ENCODE data around the gene ADCY10. TPM values are rescaled to one million over a fixed set of nuclear protein-coding genes. Genes with fewer than 3 reads are reported as not detected.

ADCY10 gene
- total RNA-seq, 4 donors from 2014 or later: not detected

DNA sequence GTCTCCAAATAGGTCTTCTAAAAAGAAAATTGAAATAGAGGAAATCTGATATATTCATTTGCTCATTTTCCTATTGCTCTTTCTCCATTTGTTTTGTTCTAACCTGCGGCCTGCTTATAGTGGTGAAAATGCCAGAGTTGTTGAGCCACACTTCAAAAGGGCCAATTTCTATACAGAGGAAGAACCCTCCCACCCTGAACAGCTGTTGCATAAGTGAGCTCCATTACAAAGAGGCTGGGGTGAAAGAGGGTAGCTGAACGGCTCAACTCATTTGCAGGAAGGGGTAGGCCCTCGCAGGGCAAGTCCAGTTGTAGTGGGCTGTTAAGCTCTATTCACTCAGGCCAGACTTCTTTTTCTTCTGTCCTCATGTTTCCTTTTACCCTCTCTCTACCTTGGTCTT is 8.8 kb downstream of the ADCY10 start:
- H3K27me3 ChIP-seq: no peaks in the 10 kb centered on the region
- no peak for DNase-seq
- H3K4me1 ChIP-seq: peaks cover 0 to 2% (median 0%) of the 10 kb centered on the region in 3 donors
- intact Hi-C loops (cut with DNase I): no loop called here
- TF ChIP-seq, protein P1, sequence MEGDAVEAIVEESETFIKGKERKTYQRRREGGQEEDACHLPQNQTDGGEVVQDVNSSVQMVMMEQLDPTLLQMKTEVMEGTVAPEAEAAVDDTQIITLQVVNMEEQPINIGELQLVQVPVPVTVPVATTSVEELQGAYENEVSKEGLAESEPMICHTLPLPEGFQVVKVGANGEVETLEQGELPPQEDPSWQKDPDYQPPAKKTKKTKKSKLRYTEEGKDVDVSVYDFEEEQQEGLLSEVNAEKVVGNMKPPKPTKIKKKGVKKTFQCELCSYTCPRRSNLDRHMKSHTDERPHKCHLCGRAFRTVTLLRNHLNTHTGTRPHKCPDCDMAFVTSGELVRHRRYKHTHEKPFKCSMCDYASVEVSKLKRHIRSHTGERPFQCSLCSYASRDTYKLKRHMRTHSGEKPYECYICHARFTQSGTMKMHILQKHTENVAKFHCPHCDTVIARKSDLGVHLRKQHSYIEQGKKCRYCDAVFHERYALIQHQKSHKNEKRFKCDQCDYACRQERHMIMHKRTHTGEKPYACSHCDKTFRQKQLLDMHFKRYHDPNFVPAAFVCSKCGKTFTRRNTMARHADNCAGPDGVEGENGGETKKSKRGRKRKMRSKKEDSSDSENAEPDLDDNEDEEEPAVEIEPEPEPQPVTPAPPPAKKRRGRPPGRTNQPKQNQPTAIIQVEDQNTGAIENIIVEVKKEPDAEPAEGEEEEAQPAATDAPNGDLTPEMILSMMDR (IDR thresholded peaks at IDR 0.05): no peak
- no peak for TF ChIP-seq POLR2A (IDR thresholded peaks at IDR 0.05)
- H3K36me3 ChIP-seq: no peaks in the 10 kb centered on the region
- WGBS, 2 donors: 53 to 62% methylated on average over 3 of the region's 3 CpGs
- H3K4me3 ChIP-seq: no peak overlapping the region
- no peak overlapping the region for H3K27ac ChIP-seq
- peaks cover 0 to 7% (median 0%) of the 10 kb centered on the region in 3 donors for H3K9me3 ChIP-seq

- Histone ChIP-seq H3K36me3 (no peaks in the 10 kb centered on the region), H3K4me1 (peaks cover 0 to under 1% (median 0%) of the 10 kb centered on the region in 3 donors), H3K27me3 (no peaks in the 10 kb centered on the region), H3K27ac (no peak overlapping the region), H3K4me3 (no peak overlapping the region), H3K9me3 (peaks cover 0 to 4% (median 0%) of the 10 kb centered on the region in 3 donors)
- TF ChIP-seq, protein P1 (IDR thresholded peaks at IDR 0.05): no peak
- TF ChIP-seq POLR2A (IDR thresholded peaks at IDR 0.05): no peak
- DNase-seq: no peak
- 40 to 78% methylated on average over 2 to 4 of the region's 4 CpGs for WGBS, 2 donors
- intact Hi-C loops (cut with DNase I): no loop called here
These were observed 9.2 kb downstream of the ADCY10 start for GRCh38 chr1:167904652-167905130.

DNA sequence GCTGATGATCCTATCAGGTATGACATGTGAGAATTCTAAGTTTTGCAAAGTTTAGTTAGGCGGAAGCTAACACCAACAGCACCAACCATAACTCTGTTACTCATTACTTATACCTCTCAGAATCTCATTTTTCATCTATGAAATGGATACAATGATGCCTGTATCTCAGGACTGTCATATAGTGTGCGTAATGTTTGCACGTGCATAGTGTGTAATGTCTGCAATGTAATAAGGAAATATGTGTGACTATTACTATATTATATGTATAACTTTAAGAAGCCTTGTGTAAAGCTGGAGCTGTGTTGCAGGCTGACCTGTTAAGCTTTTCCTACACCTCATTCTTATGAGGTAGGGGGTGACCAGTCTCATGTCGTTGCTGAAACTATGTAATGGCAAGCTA is 13.0 kb downstream of the ADCY10 start:
- no peak overlapping the region for H3K27ac ChIP-seq
- intact Hi-C loops (cut with DNase I): no loop called here

DNA sequence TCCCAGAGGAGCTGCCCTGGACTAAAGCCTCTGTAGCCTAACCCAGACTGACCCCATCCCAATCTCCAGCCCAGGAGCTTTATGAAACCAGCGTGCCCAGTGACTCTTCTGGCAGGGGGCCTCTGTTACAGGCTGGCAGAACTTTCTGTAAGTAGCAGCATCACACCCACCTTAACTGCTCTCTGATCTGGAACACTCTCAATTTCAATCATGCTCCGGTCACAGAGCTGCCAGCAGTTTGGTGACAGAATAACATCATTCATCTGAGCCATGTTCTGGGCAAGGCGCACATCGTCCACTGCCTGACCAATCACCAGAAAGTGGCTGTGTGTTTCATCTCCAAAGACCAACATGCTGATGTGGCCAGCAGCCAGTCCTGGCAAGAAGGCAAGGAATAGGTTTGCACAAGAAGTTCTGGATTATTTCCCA is 14.7 kb downstream of the ADCY10 start:
- Histone ChIP-seq H3K9me3 (no peaks in the 10 kb centered on the region), H3K4me1 (peaks cover 0 to 9% (median 0%) of the 10 kb centered on the region in 3 donors), H3K4me3 (no peak overlapping the region), H3K27ac (no peak overlapping the region), H3K36me3 (no peaks in the 10 kb centered on the region), H3K27me3 (no peaks in the 10 kb centered on the region)
- TF ChIP-seq POLR2A (IDR thresholded peaks at IDR 0.05): no peak
- intact Hi-C loops (cut with DNase I): no loop called here
- no peak for DNase-seq
- 34 to 50% methylated on average over 4 of the region's 4 CpGs for WGBS, 2 donors

More for the DNA sequence above, 13.0 kb downstream of the ADCY10 start:
- 94% methylated on average over 4 of the region's 4 CpGs for WGBS, 2 donors
- Histone ChIP-seq H3K36me3 (no peaks in the 10 kb centered on the region), H3K4me3 (no peak overlapping the region), H3K27me3 (no peaks in the 10 kb centered on the region), H3K4me1 (peaks cover 0 to 9% (median 0%) of the 10 kb centered on the region in 3 donors), H3K9me3 (no peaks in the 10 kb centered on the region)
- no peak for DNase-seq
- TF ChIP-seq POLR2A (IDR thresholded peaks at IDR 0.05): no peak

GRCh38 chr1:167898578-167899222 is 15.2 kb downstream of the ADCY10 start:
- TF ChIP-seq, protein P1 (IDR thresholded peaks at IDR 0.05): no peak
- TF ChIP-seq POLR2A (IDR thresholded peaks at IDR 0.05): no peak
- intact Hi-C loops (cut with DNase I): no loop called here
- Histone ChIP-seq H3K4me3 (no peak overlapping the region), H3K36me3 (no peaks in the 10 kb centered on the region), H3K9me3 (no peaks in the 10 kb centered on the region), H3K27ac (no peak overlapping the region), H3K4me1 (peaks cover 0 to 9% (median 0%) of the 10 kb centered on the region in 3 donors), H3K27me3 (no peaks in the 10 kb centered on the region)
- 88 to 91% methylated on average over 9 of the region's 9 CpGs for WGBS, 2 donors
- no peak for DNase-seq

- DNase-seq: no peak
- H3K27ac ChIP-seq: no peak overlapping the region
- H3K27me3 ChIP-seq: no peaks in the 10 kb centered on the region
- TF ChIP-seq POLR2A (IDR thresholded peaks at IDR 0.05): no peak
- TF ChIP-seq, protein P1 (IDR thresholded peaks at IDR 0.05): no peak
- intact Hi-C loops (cut with DNase I): no loop called here
- no peaks in the 10 kb centered on the region for H3K4me1 ChIP-seq
- no peaks in the 10 kb centered on the region for H3K9me3 ChIP-seq
- no peak overlapping the region for H3K4me3 ChIP-seq
- no peaks in the 10 kb centered on the region for H3K36me3 ChIP-seq
- WGBS, 2 donors: 69 to 80% methylated on average over 2 of the region's 2 CpGs
These were observed 20.1 kb downstream of the ADCY10 start for GRCh38 chr1:167893798-167894197.

Measured in esophagus squamous epithelium (tissue), 5 donors.